Body of pancreas (tissue), 4 donors: ENCODE measurements around the gene OPA3.

ENCODE experiments used
- POLR2A ChIP-seq, 3 donors: fragments of 450-650 bp; IDR thresholded peaks; one replicate each; pipeline ENCODE4 v1.6.1; 2016; ENCODE audit warnings: antibody characterized with exemption in 3 of 3, mild to moderate bottlenecking in 2 of 3
- TF ChIP-seq, protein P1 (sequence below), 7 experiments: fragments of 450-650 bp in 4 of 7; fragments of 200-600 bp in 3 of 7; sonication (generic) in 3 of 7; IDR thresholded peaks; one replicate each; pipeline ENCODE4 v1.5.1; 2016 to 2019; ENCODE audit warnings: antibody characterized with exemption in 7 of 7

DNA sequence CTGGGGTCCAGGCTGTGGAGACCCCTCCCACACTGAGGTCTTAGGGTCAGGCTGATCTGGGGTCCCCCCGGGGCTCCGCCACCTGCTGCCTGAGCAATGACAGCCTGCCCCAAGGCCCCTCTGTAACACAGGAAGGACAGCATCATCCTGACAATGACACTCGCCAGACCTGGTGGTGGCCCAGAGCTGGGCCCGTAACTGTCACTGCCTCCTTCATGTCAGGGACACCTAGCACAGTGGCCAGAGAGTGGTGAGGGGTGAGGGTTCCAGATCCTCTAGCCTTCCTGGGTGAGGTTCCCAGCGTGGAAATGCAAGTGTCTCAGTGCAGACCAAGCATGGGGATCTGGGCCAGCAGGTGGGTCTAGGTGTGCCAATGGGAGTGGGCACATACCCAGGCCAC lies 27.8 kb downstream of the OPA3 start:
- TF ChIP-seq, protein P1, sequence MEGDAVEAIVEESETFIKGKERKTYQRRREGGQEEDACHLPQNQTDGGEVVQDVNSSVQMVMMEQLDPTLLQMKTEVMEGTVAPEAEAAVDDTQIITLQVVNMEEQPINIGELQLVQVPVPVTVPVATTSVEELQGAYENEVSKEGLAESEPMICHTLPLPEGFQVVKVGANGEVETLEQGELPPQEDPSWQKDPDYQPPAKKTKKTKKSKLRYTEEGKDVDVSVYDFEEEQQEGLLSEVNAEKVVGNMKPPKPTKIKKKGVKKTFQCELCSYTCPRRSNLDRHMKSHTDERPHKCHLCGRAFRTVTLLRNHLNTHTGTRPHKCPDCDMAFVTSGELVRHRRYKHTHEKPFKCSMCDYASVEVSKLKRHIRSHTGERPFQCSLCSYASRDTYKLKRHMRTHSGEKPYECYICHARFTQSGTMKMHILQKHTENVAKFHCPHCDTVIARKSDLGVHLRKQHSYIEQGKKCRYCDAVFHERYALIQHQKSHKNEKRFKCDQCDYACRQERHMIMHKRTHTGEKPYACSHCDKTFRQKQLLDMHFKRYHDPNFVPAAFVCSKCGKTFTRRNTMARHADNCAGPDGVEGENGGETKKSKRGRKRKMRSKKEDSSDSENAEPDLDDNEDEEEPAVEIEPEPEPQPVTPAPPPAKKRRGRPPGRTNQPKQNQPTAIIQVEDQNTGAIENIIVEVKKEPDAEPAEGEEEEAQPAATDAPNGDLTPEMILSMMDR (IDR thresholded peaks at IDR 0.05) = no peak
- TF ChIP-seq POLR2A (IDR thresholded peaks at IDR 0.05) = no peak
